Thymus (tissue), 11 donors: ENCODE measurements around the gene CORT. TPM values are rescaled to one million over a fixed set of nuclear protein-coding genes. Genes with fewer than 3 reads are reported as not detected.
"Not testable (repeated sequence)": the region's sequence is repeated elsewhere in the genome, so short reads cannot be mapped to it uniquely, and the experiment has no call there.

Experiments
- DNase-seq, 9 donors: peaks; one replicate each; pipeline ENCODE4 v3.0.0-alpha.2; 2013; ENCODE audit warnings: low spot score in 9 of 9, low read depth in 6 of 9, missing footprints in 1 of 9
- H3K27ac ChIP-seq, 2 donors: one replicate each; pipeline ENCODE4 v1.5.1; 2013; ENCODE audit warnings: control low read depth in 1 of 2, low read depth in 1 of 2, low read length in 1 of 2, mild to moderate bottlenecking in 1 of 2, moderate library complexity in 1 of 2
- H3K27me3 ChIP-seq, 2 donors: one replicate each; pipeline ENCODE4 v1.5.1; 2013; ENCODE audit warnings: low read length in 1 of 2; ENCODE audit not compliant: control insufficient read depth in 2 of 2, insufficient read depth in 1 of 2
- H3K36me3 ChIP-seq, 2 donors: one replicate each; pipeline ENCODE4 v1.5.1; 2013; ENCODE audit warnings: low read length in 1 of 2, mild to moderate bottlenecking in 1 of 2, moderate library complexity in 1 of 2; ENCODE audit not compliant: control insufficient read depth in 2 of 2, insufficient read depth in 2 of 2
- H3K4me1 ChIP-seq, 2 donors: one replicate each; pipeline ENCODE4 v1.5.1; 2013; ENCODE audit warnings: low read length in 2 of 2; ENCODE audit not compliant: control insufficient read depth in 2 of 2, insufficient read depth in 2 of 2
- H3K4me3 ChIP-seq, 2 donors: one replicate each; pipeline ENCODE4 v1.5.1; 2013; ENCODE audit warnings: low read length in 2 of 2, control low read depth in 1 of 2, mild to moderate bottlenecking in 1 of 2
- H3K9me3 ChIP-seq, 2 donors: one replicate each; pipeline ENCODE4 v1.5.1; 2013; ENCODE audit warnings: low read length in 1 of 2, mild to moderate bottlenecking in 1 of 2; ENCODE audit not compliant: control insufficient read depth in 2 of 2, insufficient read depth in 1 of 2
- WGBS: extraction: QIAGEN DNeasy Blood & Tissue Kit; methylation state at CpG from one replicate; pipeline ENCODE4 v1.1.7; 2013; 5-methylcytosine and 5-hydroxymethylcytosine counted together
- polyA plus RNA-seq: library from polyadenylated mRNA; stranded (reverse); fragments of 200-250 nt; gene quantifications from one replicate; pipeline ENCODE4 v1.2.3, GENCODE V29; 2013
- total RNA-seq: library from RNA; stranded (reverse); fragments of 120-200 nt; gene quantifications from one replicate; pipeline ENCODE4 v1.2.4, GENCODE V29; 2013
- donor health status: healthy.

Gene CORT
- total and polyA plus RNA-seq, 2 donors, result 0.24 to 0.71 TPM

- no peak for DNase-seq
- Histone ChIP-seq H3K27me3 (no peaks in the 10 kb centered on the region), H3K9me3 (no peaks in the 10 kb centered on the region), H3K36me3 (peaks cover 37 to 52% of the 10 kb centered on the region in 2 donors), H3K4me1 (peaks cover 7 to 8% of the 10 kb centered on the region in 2 donors), H3K27ac (no peak overlapping the region), H3K4me3 (no peak overlapping the region)
- 99% methylated on average over 2 of the region's 2 CpGs for WGBS
These were observed 17.2 kb downstream of the CORT start for GRCh38 chr1:10467078-10467477.

- WGBS, result 99% methylated on average over 4 of the region's 4 CpGs
- Histone ChIP-seq H3K27ac (no peak overlapping the region), H3K4me1 (peaks cover 7 to 18% of the 10 kb centered on the region in 2 donors), H3K36me3 (peaks cover 16 to 33% of the 10 kb centered on the region in 2 donors), H3K27me3 (no peaks in the 10 kb centered on the region), H3K4me3 (no peak overlapping the region), H3K9me3 (no peaks in the 10 kb centered on the region)
- DNase-seq, result no peak
These were observed 20.2 kb downstream of the CORT start for GRCh38 chr1:10470043-10470442.

- H3K27me3 ChIP-seq, result no peaks in the 10 kb centered on the region
- peak overlapping the region; percentile 77 to 81 for H3K4me3 ChIP-seq
- DNase-seq, result no peak
- H3K27ac ChIP-seq, result peak overlapping the region; percentile 53 to 82
- no peaks in the 10 kb centered on the region for H3K9me3 ChIP-seq
- WGBS, result 26% methylated on average over 23 of the region's 23 CpGs
- H3K4me1 ChIP-seq, result peaks cover 14 to 28% of the 10 kb centered on the region in 2 donors
- peaks cover 11 to 20% of the 10 kb centered on the region in 2 donors for H3K36me3 ChIP-seq
These were observed 21.8 kb downstream of the CORT start for GRCh38 chr1:10471411-10472219.

- peak within 1 kb of the TSS; percentile 77 to 81 for H3K4me3 ChIP-seq
- H3K9me3 ChIP-seq, result no peaks in the 10 kb centered on the region
These were observed 22.7 kb downstream of the CORT start, which contains the start of gene DFFA for GRCh38 chr1:10472220-10473144. DFFA (minus strand) TSS chr1:10472529; CDS start chr1:10472458, 71 bp downstream.

GRCh38 chr1:10473145-10473765 lies 23.4 kb downstream of the CORT start:
- H3K27ac ChIP-seq, result peak overlapping the region in 1 of 2 donors; percentile 92
- peaks cover 6% of the 10 kb centered on the region in 2 donors for H3K36me3 ChIP-seq
- DNase-seq, result no peak
- no peaks in the 10 kb centered on the region for H3K9me3 ChIP-seq
- H3K27me3 ChIP-seq, result no peaks in the 10 kb centered on the region
- peaks cover 14 to 28% of the 10 kb centered on the region in 2 donors for H3K4me1 ChIP-seq
- 93% methylated on average over 23 of the region's 23 CpGs for WGBS
- peak overlapping the region in 1 of 2 donors; percentile 81 for H3K4me3 ChIP-seq

More at GRCh38 chr1:10472220-10473144, 22.7 kb downstream of the CORT start, which contains the start of gene DFFA:
- peaks cover 14 to 28% of the 10 kb centered on the region in 2 donors for H3K4me1 ChIP-seq
- under 1% methylated on average over 59 of the region's 59 CpGs for WGBS
- peaks cover 7 to 13% of the 10 kb centered on the region in 2 donors for H3K36me3 ChIP-seq
- H3K27ac ChIP-seq, result peak within 1 kb of the TSS; percentile 82 to 92
- peak; percentile 88 to 98 (median 94) for DNase-seq
- no peaks in the 10 kb centered on the region for H3K27me3 ChIP-seq

GRCh38 chr1:10474309-10474612 lies 24.4 kb downstream of the CORT start:
- H3K4me1 ChIP-seq, result peaks cover 14 to 30% of the 10 kb centered on the region in 2 donors

GRCh38 chr1:10474613-10475507 lies 25.0 kb downstream of the CORT start, which contains the start of gene PEX14:
PEX14 (plus strand) TSS chr1:10474950; CDS start chr1:10474967, 17 bp downstream.
- Histone ChIP-seq H3K36me3 (no peaks in the 10 kb centered on the region), H3K27me3 (no peaks in the 10 kb centered on the region), H3K27ac (peak within 1 kb of the TSS; percentile 75 to 83), H3K4me1 (peaks cover 14 to 30% of the 10 kb centered on the region in 2 donors), H3K9me3 (no peaks in the 10 kb centered on the region), H3K4me3 (peak within 1 kb of the TSS; percentile 73 to 79)
- DNase-seq, result peak in 8 of 9 donors; percentile 56 to 91 (median 74)
- WGBS, result 13% methylated on average over 50 of the region's 50 CpGs

More at GRCh38 chr1:10474309-10474612, 24.4 kb downstream of the CORT start:
- H3K27me3 ChIP-seq, H3K36me3 ChIP-seq, H3K9me3 ChIP-seq, DNase-seq, H3K27ac ChIP-seq: not testable (repeated sequence)
- H3K4me3 ChIP-seq, result peak overlapping the region; percentile 73 to 79
- 93% methylated on average over 10 of the region's 10 CpGs for WGBS

- Histone ChIP-seq H3K27ac (peak overlapping the region in 1 of 2 donors; percentile 75), H3K4me3 (peak overlapping the region; percentile 73 to 79), H3K9me3 (no peaks in the 10 kb centered on the region), H3K27me3 (no peaks in the 10 kb centered on the region), H3K36me3 (no peaks in the 10 kb centered on the region), H3K4me1 (peaks cover 14 to 30% of the 10 kb centered on the region in 2 donors)
- WGBS, result 6% methylated on average over 13 of the region's 13 CpGs
- no peak for DNase-seq
These were observed 25.7 kb downstream of the CORT start for GRCh38 chr1:10475510-10475909.
